MM.1S (cell line): ENCODE results near the gene DNAAF1.

Experiments
- EZH2 ChIP-seq: fragments of 300-600 bp; sonication (generic); optimal IDR thresholded peaks from 2 replicates; pipeline ENCODE3; 2017; ENCODE audit warnings: low read depth, mild to moderate bottlenecking, antibody characterized with exemption, low read length, mixed read lengths
- EZH2phosphoT487 ChIP-seq: fragments of 300-600 bp; sonication (generic); IDR thresholded peaks from 2 replicates; pipeline ENCODE4 v1.6.1; 2018; ENCODE audit warnings: antibody characterized with exemption, low read length
- TF ChIP-seq, protein P1 (sequence below): fragments of 300-600 bp; sonication (generic); IDR thresholded peaks from 2 replicates; pipeline ENCODE4 v1.5.1; 2016; ENCODE audit warnings: antibody characterized with exemption, low read length, mixed read lengths

DNA sequence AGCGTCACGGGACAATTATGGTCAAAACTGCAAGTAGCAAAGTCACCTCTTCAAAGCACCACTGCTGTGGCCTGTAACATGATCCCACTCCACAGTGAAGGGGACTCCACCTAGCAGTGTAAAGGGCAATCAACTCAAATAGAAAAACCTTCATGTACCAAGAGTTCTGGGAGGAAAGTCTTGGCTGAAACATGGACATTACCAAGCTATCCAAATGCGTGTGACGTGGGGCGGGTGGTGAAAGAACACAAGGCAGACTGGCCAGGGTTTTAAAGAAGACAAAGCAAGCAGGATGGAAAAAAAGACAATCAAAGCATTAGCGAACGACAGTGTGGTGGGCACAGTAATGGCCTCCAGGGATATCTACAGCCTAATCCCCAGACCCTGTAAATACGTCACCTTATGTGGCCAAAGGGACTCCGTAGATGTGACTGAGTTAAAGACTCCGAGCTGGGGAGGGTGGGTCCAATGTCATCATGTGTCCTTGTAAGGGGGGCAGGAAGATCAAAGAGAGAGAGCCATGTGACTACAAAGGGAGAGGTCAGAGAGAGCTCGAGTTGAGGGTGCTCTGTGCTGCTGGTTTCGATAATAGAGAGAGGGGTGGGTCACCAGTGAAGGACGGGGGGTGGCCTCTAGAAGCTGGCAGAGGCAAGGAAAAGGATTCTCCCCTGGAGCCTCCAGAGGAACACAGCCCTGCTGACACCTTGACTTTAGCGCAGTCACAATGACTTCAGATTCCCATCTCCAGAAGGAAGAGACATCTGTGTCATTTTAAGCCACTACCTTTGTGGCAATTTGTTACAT lies 6.1 kb upstream of the DNAAF1 start:
- TF ChIP-seq, protein P1, sequence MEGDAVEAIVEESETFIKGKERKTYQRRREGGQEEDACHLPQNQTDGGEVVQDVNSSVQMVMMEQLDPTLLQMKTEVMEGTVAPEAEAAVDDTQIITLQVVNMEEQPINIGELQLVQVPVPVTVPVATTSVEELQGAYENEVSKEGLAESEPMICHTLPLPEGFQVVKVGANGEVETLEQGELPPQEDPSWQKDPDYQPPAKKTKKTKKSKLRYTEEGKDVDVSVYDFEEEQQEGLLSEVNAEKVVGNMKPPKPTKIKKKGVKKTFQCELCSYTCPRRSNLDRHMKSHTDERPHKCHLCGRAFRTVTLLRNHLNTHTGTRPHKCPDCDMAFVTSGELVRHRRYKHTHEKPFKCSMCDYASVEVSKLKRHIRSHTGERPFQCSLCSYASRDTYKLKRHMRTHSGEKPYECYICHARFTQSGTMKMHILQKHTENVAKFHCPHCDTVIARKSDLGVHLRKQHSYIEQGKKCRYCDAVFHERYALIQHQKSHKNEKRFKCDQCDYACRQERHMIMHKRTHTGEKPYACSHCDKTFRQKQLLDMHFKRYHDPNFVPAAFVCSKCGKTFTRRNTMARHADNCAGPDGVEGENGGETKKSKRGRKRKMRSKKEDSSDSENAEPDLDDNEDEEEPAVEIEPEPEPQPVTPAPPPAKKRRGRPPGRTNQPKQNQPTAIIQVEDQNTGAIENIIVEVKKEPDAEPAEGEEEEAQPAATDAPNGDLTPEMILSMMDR, result no peak
- TF ChIP-seq EZH2phosphoT487, result no peak
- no peak for TF ChIP-seq EZH2
